GM13976 (cell line): Measurements from ENCODE around the gene ZNF37A.
"Not testable (repeated sequence)": the region's sequence is repeated elsewhere in the genome, so short reads cannot be mapped to it uniquely, and the experiment has no call there.

Experiments used
- DNase-seq: peaks from one replicate; pipeline ENCODE4 v3.0.0; 2012; ENCODE audit warnings: low spot score
- CTCF ChIP-seq: IDR thresholded peaks from 2 replicates; pipeline ENCODE4 v1.5.1; 2012; ENCODE audit warnings: borderline replicate concordance, mild to moderate bottlenecking; ENCODE audit not compliant: insufficient read depth; ENCODE audit errors: extremely low read depth, missing control alignments, control extremely low read depth
- in situ Hi-C: fragments of 300-500 bp; cut with MboI; formaldehyde crosslinking; loops from one replicate; pipeline ENCODE4 v1.12.0; 2022; ENCODE audit warnings: low sequenced_read_pairs, mixed read lengths, inconsistent platforms; ENCODE audit not compliant: unreplicated experiment

The ZNF37A gene

GRCh38 chr10:38070501-38070900 is 23.6 kb upstream of the ZNF37A start:
- TF ChIP-seq CTCF: no peak
- DNase-seq: no peak
- in situ Hi-C loops: no loop called here

- TF ChIP-seq CTCF: no peak
- in situ Hi-C loops: no loop called here
- no peak for DNase-seq
Observed at GRCh38 chr10:38072552-38072951, 21.6 kb upstream of the ZNF37A start.

- no peak for DNase-seq
- TF ChIP-seq CTCF: no peak
- in situ Hi-C loops: no loop called here
Observed at GRCh38 chr10:38076687-38077086, 17.4 kb upstream of the ZNF37A start.

GRCh38 chr10:38093318-38093717 is 819 bp upstream of the ZNF37A start:
- DNase-seq, in situ Hi-C loops: not testable (repeated sequence)

GRCh38 chr10:38093816-38094157 is 350 bp upstream of the ZNF37A start:
- no peak for DNase-seq
- no peak for TF ChIP-seq CTCF
- in situ Hi-C loops: no loop called here

- no peak for DNase-seq
- no peak for TF ChIP-seq CTCF
- in situ Hi-C loops: no loop called here
Observed at GRCh38 chr10:38094927-38095574, 914 bp downstream of the ZNF37A start.

- TF ChIP-seq CTCF: no peak
- in situ Hi-C loops: no loop called here
- no peak for DNase-seq
Observed at GRCh38 chr10:38102880-38103279, 8.7 kb downstream of the ZNF37A start.

- no peak for TF ChIP-seq CTCF
- no peak for DNase-seq
- in situ Hi-C loops: no loop called here
Observed at GRCh38 chr10:38103756-38104155, 9.6 kb downstream of the ZNF37A start.
